HepG2 (cell line): ENCODE data around the gene TMEM185B. TPM values are rescaled to one million over a fixed set of nuclear protein-coding genes. Genes with fewer than 3 reads are reported as not detected.

Source experiments
- ATAC-seq: fragments of 200-7000 bp; cut with Tn5 transposase; 3 replicates; pipeline ENCODE4 v1.9.1; 2020; ENCODE audit warnings: mild to moderate bottlenecking, moderate library complexity
- BruUV-seq: library from RNA; stranded (reverse); fragments of 400-500 nt; replicated peaks from 2 replicates; lab custom pipeline; 2021; lab: Mats Ljungman, UMichigan
- CTCF ChIA-PET: fragments of 300-600 bp; formaldehyde crosslinking; extraction: SDS; loops from one replicate; lab custom pipeline; 2021; ENCODE audit warnings: low total read pairs, inconsistent platforms, low intra/inter-chr PET ratio; lab: Yijun Ruan, JAX
- POLR2A ChIA-PET: fragments of 350-600 bp; sonication (Branson Sonifier 250); formaldehyde crosslinking; loops from one replicate; lab custom pipeline; 2020; ENCODE audit warnings: antibody characterized with exemption, inconsistent platforms; lab: Yijun Ruan, JAX
- DNase-seq: peaks from one replicate; pipeline ENCODE4 v3.0.0-alpha.2; 2015; ENCODE audit warnings: low spot score
- FAIRE-seq: peaks from 3 replicates; lab custom pipeline; 2011; peaks lifted over from hg19 to GRCh38; lab: Jason Lieb, UNC
- H2AFZ ChIP-seq: one replicate; pipeline ENCODE4 v1.6.1; 2011; ENCODE audit warnings: low read length, inconsistent platforms
- H3K27ac ChIP-seq: fragments of 300-600 bp; 3 replicates; pipeline ENCODE4 v1.8.0; 2011; ENCODE audit warnings: mixed run types, mild to moderate bottlenecking, mixed read lengths, low read length, inconsistent platforms; ENCODE audit not compliant: insufficient read depth; ENCODE audit errors: extremely low read length
- H3K27me3 ChIP-seq, 2 experiments: fragments of 200-600 bp in 1 of 2; 2 replicates in 1 of 2; 3 replicates in 1 of 2; pipeline versions ENCODE4 v1.6.0 to v1.8.0; 2011; ENCODE audit warnings: low read length in 2 of 2, mild to moderate bottlenecking in 2 of 2, moderate library complexity in 2 of 2, inconsistent platforms in 1 of 2; ENCODE audit not compliant: insufficient read depth in 2 of 2, control insufficient read depth in 1 of 2
- H3K36me3 ChIP-seq, 2 experiments: fragments of 200-600 bp in 1 of 2; replicated peaks in 1 of 2; 2 replicates in 1 of 2; 3 replicates in 1 of 2; pipeline versions ENCODE4 v1.5.1 to v1.8.0; 2011; ENCODE audit warnings: low read length in 2 of 2, inconsistent platforms in 1 of 2; ENCODE audit not compliant: insufficient read depth in 2 of 2, control insufficient read depth in 1 of 2
- H3K4me1 ChIP-seq: 2 replicates; pipeline ENCODE4 v1.5.1; 2012; ENCODE audit warnings: low read length, inconsistent platforms; ENCODE audit not compliant: insufficient read depth
- H3K4me2 ChIP-seq: 2 replicates; pipeline ENCODE4 v1.6.0; 2011; ENCODE audit warnings: low read depth, low read length, inconsistent platforms
- H3K4me3 ChIP-seq, 3 experiments: fragments of 200-600 bp in 1 of 3; sonication (generic), shearing (Covaris generic) in 1 of 3; replicated peaks in 1 of 3; 2 replicates each; pipeline ENCODE4 v1.5.1; 2011 to 2016; ENCODE audit warnings: low read length in 3 of 3, inconsistent platforms in 2 of 3, low read depth in 2 of 3, mild to moderate bottlenecking in 2 of 3, control low read depth in 1 of 3, mixed read lengths in 1 of 3; ENCODE audit not compliant: insufficient read depth in 1 of 3
- H3K79me2 ChIP-seq: one replicate; pipeline ENCODE4 v1.6.1; 2011; ENCODE audit warnings: low read length, inconsistent platforms; ENCODE audit not compliant: insufficient read depth
- H3K9ac ChIP-seq: 2 replicates; pipeline ENCODE4 v1.6.0; 2011; ENCODE audit warnings: mild to moderate bottlenecking, low read depth, low read length, inconsistent platforms; ENCODE audit not compliant: insufficient read depth
- H3K9me3 ChIP-seq: 2 replicates; pipeline ENCODE4 v1.5.1; 2012; ENCODE audit warnings: mild to moderate bottlenecking, low read length
- H4K20me1 ChIP-seq: 2 replicates; pipeline ENCODE4 v1.6.0; 2011; ENCODE audit warnings: inconsistent platforms, mild to moderate bottlenecking, low read length, moderate library complexity; ENCODE audit not compliant: insufficient read depth
- ATAD3A ChIP-seq: sonication (generic); formaldehyde crosslinking; IDR thresholded peaks from 2 replicates; pipeline ENCODE4 v1.4.0; 2020; ENCODE audit warnings: missing genetic modification reagents
- BHLHE40 ChIP-seq: IDR thresholded peaks from 2 replicates; pipeline ENCODE4 v1.6.1; 2011; ENCODE audit warnings: low read length, improper control_type of control experiment
- ESRRA ChIP-seq: sonication (generic); formaldehyde crosslinking; IDR thresholded peaks from 2 replicates; pipeline ENCODE4 v1.5.1; 2020; ENCODE audit warnings: mild to moderate bottlenecking, low read depth, missing genetic modification reagents
- FOSL1 ChIP-seq: sonication (generic); formaldehyde crosslinking; IDR thresholded peaks from 2 replicates; pipeline ENCODE4 v1.9.0; 2021; ENCODE audit warnings: missing genetic modification reagents, borderline replicate concordance
- GTF3A ChIP-seq: sonication (generic); formaldehyde crosslinking; conservative IDR thresholded peaks from 2 replicates; pipeline ENCODE4 v1.4.0; 2020; ENCODE audit warnings: mild to moderate bottlenecking, missing genetic modification reagents
- JDP2 ChIP-seq: sonication (generic); formaldehyde crosslinking; IDR thresholded peaks from 2 replicates; pipeline ENCODE4 v1.8.1; 2022; ENCODE audit warnings: missing genetic modification reagents, borderline replicate concordance
- RAD21 ChIP-seq: fragments of 450-650 bp; formaldehyde crosslinking; IDR thresholded peaks from 2 replicates; pipeline ENCODE4 v1.5.0; 2020; ENCODE audit warnings: mild to moderate bottlenecking
- RBM22 ChIP-seq: fragments of 200-400 bp; formaldehyde crosslinking; optimal IDR thresholded peaks from 2 replicates; pipeline ENCODE3; 2017; ENCODE audit warnings: mild to moderate bottlenecking, low read length, moderate library complexity
- SNAPC4 ChIP-seq: sonication (generic); formaldehyde crosslinking; IDR thresholded peaks from 2 replicates; pipeline ENCODE4 v1.4.0; 2020; ENCODE audit warnings: mild to moderate bottlenecking, missing genetic modification reagents
- TEAD2 ChIP-seq: sonication (generic); formaldehyde crosslinking; IDR thresholded peaks from 2 replicates; pipeline ENCODE4 v1.9.0; 2021; ENCODE audit warnings: missing genetic modification reagents
- ZFP1 ChIP-seq: IDR thresholded peaks from 2 replicates; pipeline ENCODE4 v1.6.1; 2016
- ZNF619 ChIP-seq: sonication (generic); formaldehyde crosslinking; IDR thresholded peaks from 2 replicates; pipeline ENCODE4 v1.4.0; 2020; ENCODE audit warnings: mild to moderate bottlenecking, missing genetic modification reagents
- ZNF691 ChIP-seq: sonication (generic); formaldehyde crosslinking; IDR thresholded peaks from 2 replicates; pipeline ENCODE4 v1.4.0; 2020; ENCODE audit warnings: missing genetic modification reagents, low read depth, mild to moderate bottlenecking, borderline replicate concordance
- ZNF792 ChIP-seq: IDR thresholded peaks from 2 replicates; pipeline ENCODE4 v1.6.1; 2016
- ZNF800 ChIP-seq: sonication (generic); formaldehyde crosslinking; IDR thresholded peaks from 2 replicates; pipeline ENCODE4 v1.4.0; 2020; ENCODE audit warnings: missing genetic modification reagents
- WGBS: methylation state at CpG from one replicate; pipeline ENCODE4 v1.1.6; 2017; ENCODE audit warnings: low lambda C conversion rate; 5-methylcytosine and 5-hydroxymethylcytosine counted together
- in situ Hi-C: cut with HindIII; loops from 2 replicates; pipeline ENCODE4 v1.10.0; 2017; ENCODE audit warnings: low pct_unique_long_range_greater_than_20kb; ENCODE audit not compliant: extremely low pct_ligation_motif_present
- intact Hi-C: fragments of 100-400 bp; cut with micrococcal nuclease; formaldehyde crosslinking; loops from one replicate; pipeline ENCODE4 v1.10.0; 2022; ENCODE audit not compliant: unreplicated experiment
- polyA plus RNA-seq, 8 experiments: library from polyadenylated mRNA; depleted of rRNA in 3 of 8; stranded (reverse) in 7 of 8; unstranded in 1 of 8; fragments of >200 nt; fragmentation: Illumina TruSeq in 4 of 8; extraction: Trizol in 4 of 8; gene quantifications; 2 replicates each; pipeline versions ENCODE4 v1.2.1 to v1.2.3, GENCODE V29; 2011 to 2016; ENCODE audit warnings: low read depth in 4 of 8, missing spikeins in 1 of 8, mixed read lengths in 1 of 8; ENCODE audit not compliant: insufficient read depth in 1 of 8
- total RNA-seq, 5 experiments: library from RNA; depleted of rRNA; stranded (reverse); fragments of >200 nt; fragmentation: Illumina TruSeq; extraction: Trizol; gene quantifications; 2 replicates each; pipeline ENCODE4 v1.2.3, GENCODE V29; 2016; ENCODE audit warnings: low read depth in 1 of 5

The TMEM185B gene
- total and polyA plus RNA-seq, 2 of the 13 experiments (the other 11 are each of a cell fraction or from before 2014, with no cell fraction given): 5.6 to 7.0 TPM

GRCh38 chr2:120189189-120189588 is 34.0 kb downstream of the TMEM185B start:
- FAIRE-seq (no peak), ATAC-seq (no peak), DNase-seq (no peak)
- Histone ChIP-seq H3K36me3 (no peaks in the 10 kb centered on the region), H3K27me3 (no peaks in the 10 kb centered on the region), H3K27ac (no peak overlapping the region), H3K9me3 (no peaks in the 10 kb centered on the region; the same call in 1 of the 2 replicates), H3K4me1 (0 out of 2 replicates have a peak, but pooled peaks cover 6% of the 10 kb centered on the region), H4K20me1 (no peaks in the 10 kb centered on the region), H3K4me3 (no peak overlapping the region), H3K4me2 (no peak overlapping the region), H2AFZ (no peak overlapping the region), H3K79me2 (no peaks in the 10 kb centered on the region), H3K9ac (no peak overlapping the region)
- TF ChIP-seq ZNF800 (CRISPR knock-in tag): no peak
- TF ChIP-seq ZNF619 (CRISPR knock-in tag): no peak
- TF ChIP-seq TEAD2: no peak
- no peak for TF ChIP-seq ZNF691 (CRISPR knock-in tag)
- no peak for TF ChIP-seq ESRRA (CRISPR knock-in tag)
- no peak for TF ChIP-seq SNAPC4 (CRISPR knock-in tag)
- no peak for TF ChIP-seq ZFP1 (CRISPR knock-in tag)
- no peak for TF ChIP-seq RBM22
- no peak for TF ChIP-seq GTF3A (CRISPR knock-in tag)
- TF ChIP-seq ZNF792 (CRISPR knock-in tag): no peak
- TF ChIP-seq RAD21 (CRISPR knock-in tag): no peak
- no peak for TF ChIP-seq ATAD3A (CRISPR knock-in tag)
- TF ChIP-seq BHLHE40: no peak
- TF ChIP-seq FOSL1 (CRISPR knock-in tag): no peak
- TF ChIP-seq JDP2: no peak
- in situ Hi-C loops (no loop called here), intact Hi-C loops (no loop called here)
- 6% methylated on average over 1 of the region's 1 CpG for WGBS
- BruUV-seq: no TSS peak
- ChIA-PET CTCF (no interaction called here), POLR2A (no interaction called here)
